H1 (cell line): ENCODE results near the gene ROR1. TPM values are rescaled to one million over a fixed set of nuclear protein-coding genes. Genes with fewer than 3 reads are reported as not detected.

Source experiments
- ASH2L ChIP-seq: fragments of 200-600, 300-600 bp; sonication (generic); IDR thresholded peaks from one replicate; pipeline ENCODE4 v1.7.1; 2017; ENCODE audit warnings: low read length
- BACH1 ChIP-seq: IDR thresholded peaks from 2 replicates; pipeline ENCODE4 v1.6.1; 2012; ENCODE audit warnings: low read length, improper control_type of control experiment
- EZH2 ChIP-seq: fragments of 200-600 bp; sonication (generic); IDR thresholded peaks from 2 replicates; pipeline ENCODE4 v1.7.1; 2012; ENCODE audit warnings: low read depth, mild to moderate bottlenecking, moderate library complexity, low read length, inconsistent platforms; ENCODE audit not compliant: severe bottlenecking
- MAFK ChIP-seq: IDR thresholded peaks from 2 replicates; pipeline ENCODE4 v1.6.1; 2012; ENCODE audit warnings: low read depth, mild to moderate bottlenecking, improper control_type of control experiment, low read length
- ZNF274 ChIP-seq: IDR thresholded peaks from 2 replicates; pipeline ENCODE4 v1.7.0; 2012; ENCODE audit warnings: low read length, borderline replicate concordance; ENCODE audit errors: extremely low read depth
- polyA plus RNA-seq, 7 experiments: library from polyadenylated mRNA; depleted of rRNA in 3 of 7; stranded (reverse) in 5 of 7; unstranded in 2 of 7; fragments of >200 nt in 5 of 7; fragments of 200-250 nt in 2 of 7; gene quantifications; 1 replicate in 5 of 7; 2 replicates in 1 of 7; 4 replicates in 1 of 7; pipeline versions ENCODE4 v1.2.1 to v1.2.3, GENCODE V29; 2011 to 2013; ENCODE audit warnings: missing spikeins in 2 of 7, mixed read lengths in 2 of 7
- total RNA-seq: library from RNA; stranded (reverse); fragmentation: NEBNext Ultra II Directional; extraction: Animal tissue kit (Norgen Biotek cat#: 25700); gene quantifications from 2 replicates; pipeline ENCODE4 v1.2.1, GENCODE V29; 2021
- TF ChIP-seq, protein P1 (sequence below): fragments of 300-600 bp; sonication (generic); IDR thresholded peaks from 2 replicates; pipeline ENCODE4 v1.7.1; 2012; ENCODE audit warnings: low read length, moderate library complexity, mild to moderate bottlenecking, inconsistent platforms; ENCODE audit not compliant: insufficient replicate concordance
- TF ChIP-seq, protein P2 (sequence below): IDR thresholded peaks from 2 replicates; pipeline ENCODE4 v1.6.1; 2012; ENCODE audit warnings: low read length, inconsistent platforms
- TF ChIP-seq, protein P3 (sequence below): IDR thresholded peaks from 2 replicates; pipeline ENCODE4 v1.6.1; 2012; ENCODE audit warnings: inconsistent platforms

The ROR1 gene
- total and polyA plus RNA-seq, 2 of the 8 experiments (the other 6 are each of a cell fraction or from before 2014, with no cell fraction given): 33.6 to 73.6 TPM

DNA sequence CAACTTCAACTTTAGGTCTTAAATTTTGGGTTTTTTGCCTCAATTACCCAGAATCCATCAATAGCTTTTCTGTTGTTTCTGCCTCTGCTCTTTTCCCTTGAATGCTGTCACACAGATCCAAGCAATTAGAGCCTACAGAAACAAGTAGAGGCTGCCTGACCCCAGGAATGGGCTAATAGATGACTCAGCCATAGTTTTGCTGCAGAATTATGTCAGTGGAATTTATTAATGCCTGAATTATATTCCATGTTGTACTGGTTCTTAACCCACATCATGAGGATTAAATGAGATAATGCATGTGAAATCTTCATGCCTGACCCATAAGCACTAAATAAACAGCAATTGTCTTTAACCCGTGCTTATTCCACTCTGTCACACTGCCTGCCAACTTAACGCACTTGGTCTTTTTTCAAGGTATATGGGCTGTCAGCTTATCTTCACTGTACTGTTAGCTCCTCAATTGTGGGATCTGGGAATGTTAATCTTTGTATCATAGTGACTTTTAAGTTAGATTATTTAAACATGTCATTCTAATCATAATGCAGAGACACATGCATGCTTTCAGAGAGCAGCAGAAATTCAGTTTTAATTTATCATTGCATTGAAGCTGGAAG, 213.3 kb downstream of the ROR1 start (continued):
- TF ChIP-seq, protein P1, sequence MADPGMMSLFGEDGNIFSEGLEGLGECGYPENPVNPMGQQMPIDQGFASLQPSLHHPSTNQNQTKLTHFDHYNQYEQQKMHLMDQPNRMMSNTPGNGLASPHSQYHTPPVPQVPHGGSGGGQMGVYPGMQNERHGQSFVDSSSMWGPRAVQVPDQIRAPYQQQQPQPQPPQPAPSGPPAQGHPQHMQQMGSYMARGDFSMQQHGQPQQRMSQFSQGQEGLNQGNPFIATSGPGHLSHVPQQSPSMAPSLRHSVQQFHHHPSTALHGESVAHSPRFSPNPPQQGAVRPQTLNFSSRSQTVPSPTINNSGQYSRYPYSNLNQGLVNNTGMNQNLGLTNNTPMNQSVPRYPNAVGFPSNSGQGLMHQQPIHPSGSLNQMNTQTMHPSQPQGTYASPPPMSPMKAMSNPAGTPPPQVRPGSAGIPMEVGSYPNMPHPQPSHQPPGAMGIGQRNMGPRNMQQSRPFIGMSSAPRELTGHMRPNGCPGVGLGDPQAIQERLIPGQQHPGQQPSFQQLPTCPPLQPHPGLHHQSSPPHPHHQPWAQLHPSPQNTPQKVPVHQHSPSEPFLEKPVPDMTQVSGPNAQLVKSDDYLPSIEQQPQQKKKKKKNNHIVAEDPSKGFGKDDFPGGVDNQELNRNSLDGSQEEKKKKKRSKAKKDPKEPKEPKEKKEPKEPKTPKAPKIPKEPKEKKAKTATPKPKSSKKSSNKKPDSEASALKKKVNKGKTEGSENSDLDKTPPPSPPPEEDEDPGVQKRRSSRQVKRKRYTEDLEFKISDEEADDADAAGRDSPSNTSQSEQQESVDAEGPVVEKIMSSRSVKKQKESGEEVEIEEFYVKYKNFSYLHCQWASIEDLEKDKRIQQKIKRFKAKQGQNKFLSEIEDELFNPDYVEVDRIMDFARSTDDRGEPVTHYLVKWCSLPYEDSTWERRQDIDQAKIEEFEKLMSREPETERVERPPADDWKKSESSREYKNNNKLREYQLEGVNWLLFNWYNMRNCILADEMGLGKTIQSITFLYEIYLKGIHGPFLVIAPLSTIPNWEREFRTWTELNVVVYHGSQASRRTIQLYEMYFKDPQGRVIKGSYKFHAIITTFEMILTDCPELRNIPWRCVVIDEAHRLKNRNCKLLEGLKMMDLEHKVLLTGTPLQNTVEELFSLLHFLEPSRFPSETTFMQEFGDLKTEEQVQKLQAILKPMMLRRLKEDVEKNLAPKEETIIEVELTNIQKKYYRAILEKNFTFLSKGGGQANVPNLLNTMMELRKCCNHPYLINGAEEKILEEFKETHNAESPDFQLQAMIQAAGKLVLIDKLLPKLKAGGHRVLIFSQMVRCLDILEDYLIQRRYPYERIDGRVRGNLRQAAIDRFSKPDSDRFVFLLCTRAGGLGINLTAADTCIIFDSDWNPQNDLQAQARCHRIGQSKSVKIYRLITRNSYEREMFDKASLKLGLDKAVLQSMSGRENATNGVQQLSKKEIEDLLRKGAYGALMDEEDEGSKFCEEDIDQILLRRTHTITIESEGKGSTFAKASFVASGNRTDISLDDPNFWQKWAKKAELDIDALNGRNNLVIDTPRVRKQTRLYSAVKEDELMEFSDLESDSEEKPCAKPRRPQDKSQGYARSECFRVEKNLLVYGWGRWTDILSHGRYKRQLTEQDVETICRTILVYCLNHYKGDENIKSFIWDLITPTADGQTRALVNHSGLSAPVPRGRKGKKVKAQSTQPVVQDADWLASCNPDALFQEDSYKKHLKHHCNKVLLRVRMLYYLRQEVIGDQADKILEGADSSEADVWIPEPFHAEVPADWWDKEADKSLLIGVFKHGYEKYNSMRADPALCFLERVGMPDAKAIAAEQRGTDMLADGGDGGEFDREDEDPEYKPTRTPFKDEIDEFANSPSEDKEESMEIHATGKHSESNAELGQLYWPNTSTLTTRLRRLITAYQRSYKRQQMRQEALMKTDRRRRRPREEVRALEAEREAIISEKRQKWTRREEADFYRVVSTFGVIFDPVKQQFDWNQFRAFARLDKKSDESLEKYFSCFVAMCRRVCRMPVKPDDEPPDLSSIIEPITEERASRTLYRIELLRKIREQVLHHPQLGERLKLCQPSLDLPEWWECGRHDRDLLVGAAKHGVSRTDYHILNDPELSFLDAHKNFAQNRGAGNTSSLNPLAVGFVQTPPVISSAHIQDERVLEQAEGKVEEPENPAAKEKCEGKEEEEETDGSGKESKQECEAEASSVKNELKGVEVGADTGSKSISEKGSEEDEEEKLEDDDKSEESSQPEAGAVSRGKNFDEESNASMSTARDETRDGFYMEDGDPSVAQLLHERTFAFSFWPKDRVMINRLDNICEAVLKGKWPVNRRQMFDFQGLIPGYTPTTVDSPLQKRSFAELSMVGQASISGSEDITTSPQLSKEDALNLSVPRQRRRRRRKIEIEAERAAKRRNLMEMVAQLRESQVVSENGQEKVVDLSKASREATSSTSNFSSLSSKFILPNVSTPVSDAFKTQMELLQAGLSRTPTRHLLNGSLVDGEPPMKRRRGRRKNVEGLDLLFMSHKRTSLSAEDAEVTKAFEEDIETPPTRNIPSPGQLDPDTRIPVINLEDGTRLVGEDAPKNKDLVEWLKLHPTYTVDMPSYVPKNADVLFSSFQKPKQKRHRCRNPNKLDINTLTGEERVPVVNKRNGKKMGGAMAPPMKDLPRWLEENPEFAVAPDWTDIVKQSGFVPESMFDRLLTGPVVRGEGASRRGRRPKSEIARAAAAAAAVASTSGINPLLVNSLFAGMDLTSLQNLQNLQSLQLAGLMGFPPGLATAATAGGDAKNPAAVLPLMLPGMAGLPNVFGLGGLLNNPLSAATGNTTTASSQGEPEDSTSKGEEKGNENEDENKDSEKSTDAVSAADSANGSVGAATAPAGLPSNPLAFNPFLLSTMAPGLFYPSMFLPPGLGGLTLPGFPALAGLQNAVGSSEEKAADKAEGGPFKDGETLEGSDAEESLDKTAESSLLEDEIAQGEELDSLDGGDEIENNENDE: no peak
- TF ChIP-seq ZNF274 (no peak), MAFK (no peak), BACH1 (no peak), EZH2 (no peak), ASH2L (no peak)
- TF ChIP-seq, protein P2, sequence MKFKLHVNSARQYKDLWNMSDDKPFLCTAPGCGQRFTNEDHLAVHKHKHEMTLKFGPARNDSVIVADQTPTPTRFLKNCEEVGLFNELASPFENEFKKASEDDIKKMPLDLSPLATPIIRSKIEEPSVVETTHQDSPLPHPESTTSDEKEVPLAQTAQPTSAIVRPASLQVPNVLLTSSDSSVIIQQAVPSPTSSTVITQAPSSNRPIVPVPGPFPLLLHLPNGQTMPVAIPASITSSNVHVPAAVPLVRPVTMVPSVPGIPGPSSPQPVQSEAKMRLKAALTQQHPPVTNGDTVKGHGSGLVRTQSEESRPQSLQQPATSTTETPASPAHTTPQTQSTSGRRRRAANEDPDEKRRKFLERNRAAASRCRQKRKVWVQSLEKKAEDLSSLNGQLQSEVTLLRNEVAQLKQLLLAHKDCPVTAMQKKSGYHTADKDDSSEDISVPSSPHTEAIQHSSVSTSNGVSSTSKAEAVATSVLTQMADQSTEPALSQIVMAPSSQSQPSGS: no peak
- TF ChIP-seq, protein P3, sequence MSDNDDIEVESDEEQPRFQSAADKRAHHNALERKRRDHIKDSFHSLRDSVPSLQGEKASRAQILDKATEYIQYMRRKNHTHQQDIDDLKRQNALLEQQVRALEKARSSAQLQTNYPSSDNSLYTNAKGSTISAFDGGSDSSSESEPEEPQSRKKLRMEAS: no peak
